CD14-positive monocyte (primary cell): ENCODE data around the gene CX3CL1. TPM values are rescaled to one million over a fixed set of nuclear protein-coding genes. Genes with fewer than 3 reads are reported as not detected.

ENCODE experiments used
- DNase-seq, 3 donors: peaks; one replicate each; pipeline ENCODE4 v3.0.0-alpha.2; 2011 to 2022
- H2AFZ ChIP-seq: 2 replicates; pipeline ENCODE4 v1.6.0; 2012; ENCODE audit warnings: mild to moderate bottlenecking, low read depth, low read length, inconsistent platforms; ENCODE audit not compliant: insufficient read depth, poor library complexity, severe bottlenecking
- H3K27ac ChIP-seq, 2 donors: 1 replicate in 1 of 2; 2 replicates in 1 of 2; pipeline ENCODE4 v1.5.1; 2012 to 2013; ENCODE audit warnings: low read length in 2 of 2, control low read depth in 1 of 2, inconsistent platforms in 1 of 2, low read depth in 1 of 2, mild to moderate bottlenecking in 1 of 2
- H3K27me3 ChIP-seq, 2 donors: one replicate each; pipeline versions ENCODE4 v1.6.0 to v1.6.1; 2011 to 2013; ENCODE audit warnings: low read length in 2 of 2; ENCODE audit not compliant: control insufficient read depth in 2 of 2, insufficient read depth in 2 of 2
- H3K36me3 ChIP-seq, 2 donors: replicated peaks in 1 of 2; 1 replicate in 1 of 2; 2 replicates in 1 of 2; pipeline versions ENCODE4 v1.5.1 to v1.6.1; 2012 to 2013; ENCODE audit warnings: low read length in 2 of 2, control low read depth in 1 of 2, inconsistent platforms in 1 of 2, mild to moderate bottlenecking in 1 of 2; ENCODE audit not compliant: insufficient read depth in 2 of 2, control insufficient read depth in 1 of 2
- H3K4me1 ChIP-seq, 2 donors: 1 replicate in 1 of 2; 2 replicates in 1 of 2; pipeline versions ENCODE4 v1.5.1 to v1.6.1; 2012 to 2013; ENCODE audit warnings: low read length in 2 of 2, control low read depth in 1 of 2, inconsistent platforms in 1 of 2, mild to moderate bottlenecking in 1 of 2, moderate library complexity in 1 of 2; ENCODE audit not compliant: insufficient read depth in 2 of 2, control insufficient read depth in 1 of 2
- H3K4me2 ChIP-seq: replicated peaks from 2 replicates; pipeline ENCODE3; 2012; ENCODE audit warnings: low read length, moderate library complexity, mild to moderate bottlenecking; ENCODE audit not compliant: poor library complexity, severe bottlenecking; ENCODE audit errors: extremely low read depth
- H3K4me3 ChIP-seq, 3 experiments: fragments of 200-600 bp in 1 of 3; sonication (generic) in 1 of 3; replicated peaks in 1 of 3; 1 replicate in 2 of 3; 2 replicates in 1 of 3; pipeline ENCODE4 v1.5.1; 2011 to 2013; ENCODE audit warnings: low read length in 3 of 3, mild to moderate bottlenecking in 3 of 3, control low read depth in 2 of 3, low read depth in 2 of 3, inconsistent platforms in 1 of 3, moderate library complexity in 1 of 3
- H3K79me2 ChIP-seq: 2 replicates; pipeline ENCODE4 v1.6.0; 2012; ENCODE audit warnings: mild to moderate bottlenecking, control low read depth, inconsistent platforms, low read length, moderate library complexity; ENCODE audit not compliant: insufficient read depth
- H3K9ac ChIP-seq: 2 replicates; pipeline ENCODE4 v1.6.0; 2017; ENCODE audit warnings: low read length, mild to moderate bottlenecking; ENCODE audit not compliant: insufficient read depth, poor library complexity, severe bottlenecking
- H3K9me3 ChIP-seq, 2 donors: replicated peaks in 1 of 2; 1 replicate in 1 of 2; 2 replicates in 1 of 2; pipeline versions ENCODE4 v1.5.1 to v1.6.1; 2012 to 2013; ENCODE audit warnings: low read length in 2 of 2, control low read depth in 1 of 2; ENCODE audit not compliant: control insufficient read depth in 1 of 2, insufficient read depth in 1 of 2
- H4K20me1 ChIP-seq: 2 replicates; pipeline ENCODE4 v1.6.0; 2012; ENCODE audit warnings: mild to moderate bottlenecking, low read length, control low read depth, moderate library complexity; ENCODE audit not compliant: insufficient read depth
- H3K27ac Mint-ChIP-seq, 7 donors: one replicate each; pipeline ENCODE4 v1.8.0; 2020; ENCODE audit warnings: mild to moderate bottlenecking in 7 of 7, mixed read lengths in 7 of 7, moderate library complexity in 6 of 7, inconsistent platforms in 2 of 7
- H3K27me3 Mint-ChIP-seq, 3 donors: one replicate each; pipeline ENCODE4 v1.8.0; 2021 to 2022; ENCODE audit warnings: low read depth in 3 of 3, mild to moderate bottlenecking in 3 of 3, mixed read lengths in 3 of 3, moderate library complexity in 3 of 3, inconsistent platforms in 1 of 3
- H3K36me3 Mint-ChIP-seq, 2 donors: one replicate each; pipeline ENCODE4 v1.8.0; 2020; ENCODE audit warnings: mixed read lengths in 2 of 2, inconsistent platforms in 1 of 2, mild to moderate bottlenecking in 1 of 2
- H3K4me1 Mint-ChIP-seq: one replicate; pipeline ENCODE4 v1.8.0; 2020; ENCODE audit warnings: mild to moderate bottlenecking, mixed read lengths
- H3K4me3 Mint-ChIP-seq, 2 donors: one replicate each; pipeline ENCODE4 v1.8.0; 2020; ENCODE audit warnings: mild to moderate bottlenecking in 2 of 2, mixed read lengths in 2 of 2, moderate library complexity in 1 of 2
- H3K9me3 Mint-ChIP-seq, 7 donors: one replicate each; pipeline ENCODE4 v1.8.0; 2020 to 2022; ENCODE audit warnings: mixed read lengths in 7 of 7, mild to moderate bottlenecking in 6 of 7, moderate library complexity in 6 of 7, inconsistent platforms in 2 of 7
- WGBS: methylation state at CpG from one replicate; pipeline ENCODE4 v1.1.5; 2013; ENCODE audit warnings: missing lambda C conversion rate; ENCODE audit not compliant: insufficient coverage; 5-methylcytosine and 5-hydroxymethylcytosine counted together
- intact Hi-C, 2 donors: fragments of 100-400 bp; cut with micrococcal nuclease; formaldehyde crosslinking; loops; one replicate each; pipeline versions ENCODE4 v1.15.0 to v1.15.1; 2023
- polyA plus RNA-seq, 3 donors: library from polyadenylated mRNA; depleted of rRNA in 1 of 3; unstranded in 2 of 3; stranded (reverse) in 1 of 3; fragments of 300-500 nt in 2 of 3; fragments of >200 nt in 1 of 3; fragmentation: Illumina TruSeq in 2 of 3; gene quantifications; 1 replicate in 2 of 3; 2 replicates in 1 of 3; pipeline ENCODE4 v1.2.3, GENCODE V29; 2012 to 2021
- TF ChIP-seq, protein P1 (sequence below): fragments of 200-600 bp; IDR thresholded peaks from one replicate; pipeline ENCODE4 v1.8.0; 2022; ENCODE audit warnings: antibody characterized with exemption, mild to moderate bottlenecking

CX3CL1 gene
- polyA plus RNA-seq, 3 donors = not detected

DNA sequence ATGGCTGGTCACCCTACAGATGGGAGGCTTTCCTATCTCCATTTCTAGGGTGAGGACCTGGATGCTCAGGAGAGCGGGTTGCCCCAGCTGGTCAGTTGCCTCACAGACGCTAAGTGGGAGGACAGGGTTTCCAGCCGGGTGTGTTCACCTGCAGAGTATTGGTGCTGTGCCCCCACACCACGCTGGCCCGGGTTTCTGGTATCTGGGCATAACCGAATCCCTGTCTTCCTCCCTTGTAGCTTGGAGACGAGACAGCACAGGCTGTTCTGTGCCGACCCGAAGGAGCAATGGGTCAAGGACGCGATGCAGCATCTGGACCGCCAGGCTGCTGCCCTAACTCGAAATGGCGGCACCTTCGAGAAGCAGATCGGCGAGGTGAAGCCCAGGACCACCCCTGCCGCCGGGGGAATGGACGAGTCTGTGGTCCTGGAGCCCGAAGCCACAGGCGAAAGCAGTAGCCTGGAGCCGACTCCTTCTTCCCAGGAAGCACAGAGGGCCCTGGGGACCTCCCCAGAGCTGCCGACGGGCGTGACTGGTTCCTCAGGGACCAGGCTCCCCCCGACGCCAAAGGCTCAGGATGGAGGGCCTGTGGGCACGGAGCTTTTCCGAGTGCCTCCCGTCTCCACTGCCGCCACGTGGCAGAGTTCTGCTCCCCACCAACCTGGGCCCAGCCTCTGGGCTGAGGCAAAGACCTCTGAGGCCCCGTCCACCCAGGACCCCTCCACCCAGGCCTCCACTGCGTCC is 9.7 kb downstream of the CX3CL1 start:
- Histone ChIP-seq H3K4me1 (peaks cover 23 to 33% of the 10 kb centered on the region in 2 donors), H3K79me2 (no peaks in the 10 kb centered on the region), H4K20me1 (no peaks in the 10 kb centered on the region), H3K4me3 (no peak overlapping the region), H3K27me3 (no peaks in the 10 kb centered on the region), H3K27ac (no peak overlapping the region), H3K9ac (no peak overlapping the region), H3K36me3 (no peaks in the 10 kb centered on the region), H2AFZ (no peak overlapping the region), H3K9me3 (no peaks in the 10 kb centered on the region), H3K4me2 (no peak overlapping the region)
- WGBS = 96% methylated on average over 34 of the region's 35 CpGs
- intact Hi-C loops = no loop called here
- Mint-ChIP-seq H3K36me3 (no peaks in the 10 kb centered on the region), H3K9me3 (peaks cover 0 to 1% (median 0%) of the 10 kb centered on the region in 7 donors), H3K27me3 (peaks cover 8 to 18% (median 14%) of the 10 kb centered on the region in 3 donors), H3K4me3 (no peak overlapping the region), H3K4me1 (peaks cover 37% of the 10 kb centered on the region), H3K27ac (peak overlapping the region in 1 of 7 donors; percentile 53)
- TF ChIP-seq, protein P1, sequence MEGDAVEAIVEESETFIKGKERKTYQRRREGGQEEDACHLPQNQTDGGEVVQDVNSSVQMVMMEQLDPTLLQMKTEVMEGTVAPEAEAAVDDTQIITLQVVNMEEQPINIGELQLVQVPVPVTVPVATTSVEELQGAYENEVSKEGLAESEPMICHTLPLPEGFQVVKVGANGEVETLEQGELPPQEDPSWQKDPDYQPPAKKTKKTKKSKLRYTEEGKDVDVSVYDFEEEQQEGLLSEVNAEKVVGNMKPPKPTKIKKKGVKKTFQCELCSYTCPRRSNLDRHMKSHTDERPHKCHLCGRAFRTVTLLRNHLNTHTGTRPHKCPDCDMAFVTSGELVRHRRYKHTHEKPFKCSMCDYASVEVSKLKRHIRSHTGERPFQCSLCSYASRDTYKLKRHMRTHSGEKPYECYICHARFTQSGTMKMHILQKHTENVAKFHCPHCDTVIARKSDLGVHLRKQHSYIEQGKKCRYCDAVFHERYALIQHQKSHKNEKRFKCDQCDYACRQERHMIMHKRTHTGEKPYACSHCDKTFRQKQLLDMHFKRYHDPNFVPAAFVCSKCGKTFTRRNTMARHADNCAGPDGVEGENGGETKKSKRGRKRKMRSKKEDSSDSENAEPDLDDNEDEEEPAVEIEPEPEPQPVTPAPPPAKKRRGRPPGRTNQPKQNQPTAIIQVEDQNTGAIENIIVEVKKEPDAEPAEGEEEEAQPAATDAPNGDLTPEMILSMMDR = no peak
- DNase-seq = no peak

DNA sequence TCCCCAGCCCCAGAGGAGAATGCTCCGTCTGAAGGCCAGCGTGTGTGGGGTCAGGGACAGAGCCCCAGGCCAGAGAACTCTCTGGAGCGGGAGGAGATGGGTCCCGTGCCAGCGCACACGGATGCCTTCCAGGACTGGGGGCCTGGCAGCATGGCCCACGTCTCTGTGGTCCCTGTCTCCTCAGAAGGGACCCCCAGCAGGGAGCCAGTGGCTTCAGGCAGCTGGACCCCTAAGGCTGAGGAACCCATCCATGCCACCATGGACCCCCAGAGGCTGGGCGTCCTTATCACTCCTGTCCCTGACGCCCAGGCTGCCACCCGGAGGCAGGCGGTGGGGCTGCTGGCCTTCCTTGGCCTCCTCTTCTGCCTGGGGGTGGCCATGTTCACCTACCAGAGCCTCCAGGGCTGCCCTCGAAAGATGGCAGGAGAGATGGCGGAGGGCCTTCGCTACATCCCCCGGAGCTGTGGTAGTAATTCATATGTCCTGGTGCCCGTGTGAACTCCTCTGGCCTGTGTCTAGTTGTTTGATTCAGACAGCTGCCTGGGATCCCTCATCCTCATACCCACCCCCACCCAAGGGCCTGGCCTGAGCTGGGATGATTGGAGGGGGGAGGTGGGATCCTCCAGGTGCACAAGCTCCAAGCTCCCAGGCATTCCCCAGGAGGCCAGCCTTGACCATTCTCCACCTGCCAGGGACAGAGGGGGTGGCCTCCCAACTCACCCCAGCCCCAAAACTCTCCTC is 10.4 kb downstream of the CX3CL1 start:
- peaks cover 34% of the 10 kb centered on the region for H3K4me1 Mint-ChIP-seq
- no peaks in the 10 kb centered on the region for H3K36me3 ChIP-seq
- H3K27me3 ChIP-seq = no peaks in the 10 kb centered on the region
- TF ChIP-seq, protein P1 = no peak
- no peaks in the 10 kb centered on the region for H3K9me3 ChIP-seq
- H4K20me1 ChIP-seq = no peaks in the 10 kb centered on the region
- H3K27ac Mint-ChIP-seq = peak overlapping the region in 1 of 7 donors; percentile 53
- no peak overlapping the region for H3K4me3 Mint-ChIP-seq
- intact Hi-C loops = no loop called here
- no peak overlapping the region for H3K4me2 ChIP-seq
- no peak overlapping the region for H3K4me3 ChIP-seq
- H3K9me3 Mint-ChIP-seq = peaks cover 0 to 1% (median 0%) of the 10 kb centered on the region in 7 donors
- no peaks in the 10 kb centered on the region for H3K79me2 ChIP-seq
- H3K9ac ChIP-seq = no peak overlapping the region
- H3K36me3 Mint-ChIP-seq = no peaks in the 10 kb centered on the region
- DNase-seq = no peak
- WGBS = 96% methylated on average over 12 of the region's 16 CpGs
- H3K27me3 Mint-ChIP-seq = peaks cover 6 to 17% (median 15%) of the 10 kb centered on the region in 3 donors
- H3K27ac ChIP-seq = no peak overlapping the region
- H2AFZ ChIP-seq = no peak overlapping the region
- peaks cover 23 to 33% of the 10 kb centered on the region in 2 donors for H3K4me1 ChIP-seq
